GM21529 (cell line): Measurements from ENCODE around the gene NSA2.
"Not testable (repeated sequence)": the region's sequence is repeated elsewhere in the genome, so short reads cannot be mapped to it uniquely, and the experiment has no call there.

Source experiments
- ATAC-seq: cut with Tn5 transposase; IDR thresholded peaks from one replicate; pipeline ENCODE4 v1.9.1; 2021; ENCODE audit not compliant: unreplicated experiment

NSA2 gene

GRCh38 chr5:74766849-74767578 lies at the start of gene NSA2, which contains the start of gene GFM2:
NSA2 (plus strand) TSS chr5:74767249; CDS start chr5:74767361, 112 bp downstream.
GFM2 (minus strand) TSS chr5:74767117; CDS start chr5:74763742, 3,375 bp downstream.
- peak; percentile 89 for ATAC-seq

DNA sequence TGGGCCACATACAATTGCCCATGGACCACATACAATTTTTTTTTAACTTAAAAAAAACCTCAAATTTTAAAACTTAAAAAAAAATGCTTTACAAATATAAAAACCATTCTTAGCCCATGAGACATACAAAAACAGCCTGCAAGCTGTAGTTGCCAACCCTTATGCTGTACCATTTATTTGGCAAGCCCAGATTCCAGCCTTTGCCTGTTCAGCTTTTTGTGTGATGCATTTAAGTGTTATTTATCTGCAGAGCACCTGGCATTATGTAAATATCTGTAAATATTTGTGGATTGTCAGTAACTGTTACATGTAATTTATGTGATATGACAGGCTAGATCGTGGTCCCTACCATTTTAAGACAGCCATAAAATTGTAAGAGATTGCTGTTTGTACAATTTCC lies 49.5 kb upstream of the NSA2 start:
- no peak for ATAC-seq

GRCh38 chr5:74722271-74722670 lies 44.8 kb upstream of the NSA2 start:
- no peak for ATAC-seq

DNA sequence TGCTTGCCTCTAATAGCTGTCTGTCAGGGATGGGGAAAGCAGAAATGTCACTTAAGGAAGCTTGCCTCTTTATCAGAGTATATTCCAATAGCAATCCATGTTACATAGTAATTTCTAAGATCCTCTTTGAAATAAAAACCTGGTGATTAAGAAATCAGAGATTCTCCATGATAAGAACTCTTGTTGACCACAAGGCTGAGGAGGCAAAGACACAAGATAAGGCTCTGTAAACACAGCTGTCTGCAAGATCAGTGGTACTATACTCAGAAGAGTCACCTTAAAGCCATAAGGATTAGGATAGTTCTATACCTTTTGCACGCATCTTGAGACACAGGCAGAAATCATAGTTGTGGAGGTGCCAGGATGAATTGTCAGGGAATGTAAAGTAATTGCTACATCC lies 41.7 kb upstream of the NSA2 start:
- no peak for ATAC-seq

- no peak for ATAC-seq
Measured at GRCh38 chr5:74736759-74737158, 30.3 kb upstream of the NSA2 start.

DNA sequence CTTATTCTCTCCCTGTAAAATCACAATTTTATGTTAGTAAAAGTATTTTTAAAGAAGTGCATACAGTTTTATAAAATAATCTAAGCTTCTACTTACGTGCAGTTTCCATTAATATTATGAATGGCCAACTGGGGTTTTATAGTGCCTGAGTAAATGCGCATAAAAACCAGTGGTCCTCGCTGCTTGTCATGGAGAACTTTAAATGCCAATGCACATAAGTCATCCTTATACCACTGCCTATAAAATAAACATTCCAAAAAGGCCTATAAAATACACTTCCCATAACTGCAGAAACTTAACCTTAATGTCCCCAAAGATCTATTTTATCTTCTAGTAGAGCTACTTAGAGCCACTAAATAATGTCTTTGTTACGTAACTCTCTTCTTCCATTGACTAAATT lies 28.6 kb upstream of the NSA2 start:
- no peak for ATAC-seq

- ATAC-seq = not testable (repeated sequence)
Measured at GRCh38 chr5:74748742-74749141, 18.3 kb upstream of the NSA2 start.

- no peak for ATAC-seq
Measured at GRCh38 chr5:74761241-74761640, 5.8 kb upstream of the NSA2 start.

- ATAC-seq = no peak
Measured at GRCh38 chr5:74762599-74762998, 4.5 kb upstream of the NSA2 start.

- ATAC-seq = no peak
Measured at GRCh38 chr5:74763504-74763903, 3.5 kb upstream of the NSA2 start.

DNA sequence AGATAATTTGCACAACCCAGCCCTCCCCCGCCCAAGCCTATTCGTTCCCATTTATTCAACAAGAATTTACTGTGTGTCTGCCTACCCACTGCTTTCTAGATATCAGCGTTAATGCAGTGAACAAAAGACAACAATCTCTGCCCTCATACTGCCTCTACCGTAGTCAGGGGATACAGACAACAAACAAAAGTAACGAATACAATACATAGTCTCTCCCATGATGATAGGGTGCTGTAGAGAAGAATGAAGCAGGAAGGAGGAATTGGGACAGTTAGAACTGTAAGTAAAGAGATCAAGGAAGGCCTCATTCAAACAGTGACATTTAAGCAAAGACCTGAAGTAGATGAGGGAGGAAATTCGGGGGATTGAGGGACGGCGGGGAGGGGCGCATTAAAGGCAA lies 1.8 kb upstream of the NSA2 start:
- ATAC-seq = no peak

- ATAC-seq = no peak
Measured at GRCh38 chr5:74765929-74766328, 1.1 kb upstream of the NSA2 start.

DNA sequence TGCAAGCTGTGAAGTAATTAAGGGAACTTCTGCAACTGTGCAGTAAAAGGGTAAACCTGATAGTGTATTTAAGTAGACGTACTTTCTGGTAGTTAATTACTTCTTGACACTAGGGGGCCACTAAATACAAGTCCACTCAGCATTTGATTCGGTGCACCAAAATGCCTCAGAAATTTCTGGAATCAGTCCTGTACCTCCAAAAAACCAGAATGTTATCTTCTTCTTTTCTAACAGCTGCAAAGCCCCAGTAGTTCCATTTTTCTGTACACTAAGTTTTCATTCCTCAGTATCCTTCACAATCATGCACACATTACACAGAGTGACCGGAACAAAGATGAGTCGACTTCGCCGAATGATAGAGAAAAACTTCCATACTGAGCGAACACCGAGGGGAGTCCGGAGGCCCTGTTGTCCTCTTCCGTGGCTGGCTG lies 616 bp upstream of the NSA2 start:
- ATAC-seq = peak; percentile 41

DNA sequence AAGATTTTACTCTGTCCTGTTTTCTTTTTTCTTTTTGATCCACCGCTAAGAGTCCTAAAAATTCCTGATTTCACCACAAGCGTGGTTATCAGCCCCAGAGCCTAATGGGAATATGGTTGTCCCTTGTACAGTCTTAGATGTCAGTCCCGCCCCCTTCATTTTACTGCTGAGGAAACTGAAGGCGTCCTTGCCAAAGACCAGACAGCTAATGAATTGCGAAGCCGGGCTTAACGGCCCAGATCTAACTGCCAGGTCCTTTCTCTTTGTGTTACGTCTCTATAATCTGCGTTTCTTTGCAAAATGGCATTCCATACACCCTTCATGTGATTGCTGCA lies 497 bp downstream of the NSA2 start:
- peak; percentile 23 for ATAC-seq

DNA sequence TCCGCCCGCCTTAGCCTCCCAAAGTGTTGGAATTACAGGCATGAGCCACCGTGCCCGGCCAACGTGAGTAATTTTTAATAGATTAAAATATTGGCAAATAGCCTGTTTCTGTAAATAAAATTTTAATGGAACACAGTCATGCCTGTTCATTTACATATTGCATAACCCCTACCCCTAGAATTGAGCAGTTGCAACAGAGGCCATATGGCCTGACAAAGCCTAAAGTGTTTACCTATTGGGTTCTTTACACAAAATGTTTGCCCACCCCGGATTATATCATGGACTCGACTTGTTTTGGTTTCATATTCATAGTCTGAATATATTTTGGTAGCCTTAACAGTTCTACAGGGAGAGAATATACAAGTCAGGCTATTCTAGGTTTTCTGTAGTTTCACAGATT lies 5.3 kb downstream of the NSA2 start:
- no peak for ATAC-seq

DNA sequence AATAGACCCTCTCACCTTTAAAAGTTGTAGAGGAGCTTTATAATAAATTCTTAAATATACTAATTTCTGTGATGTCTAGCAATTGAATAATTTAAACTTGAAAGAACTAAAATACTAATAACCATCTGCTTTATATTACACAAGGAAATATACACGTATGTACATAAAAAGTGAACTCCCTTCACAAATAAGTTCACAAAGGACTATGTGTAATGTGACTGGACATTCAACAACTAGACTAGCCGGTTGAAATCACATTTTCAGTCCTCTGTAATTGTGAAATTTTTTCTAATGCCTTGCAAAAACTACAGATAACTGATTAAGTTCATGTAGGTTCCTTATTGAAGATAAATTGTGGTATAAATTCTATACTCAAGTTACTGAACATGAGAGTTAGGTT lies 11.6 kb downstream of the NSA2 start:
- ATAC-seq = no peak

DNA sequence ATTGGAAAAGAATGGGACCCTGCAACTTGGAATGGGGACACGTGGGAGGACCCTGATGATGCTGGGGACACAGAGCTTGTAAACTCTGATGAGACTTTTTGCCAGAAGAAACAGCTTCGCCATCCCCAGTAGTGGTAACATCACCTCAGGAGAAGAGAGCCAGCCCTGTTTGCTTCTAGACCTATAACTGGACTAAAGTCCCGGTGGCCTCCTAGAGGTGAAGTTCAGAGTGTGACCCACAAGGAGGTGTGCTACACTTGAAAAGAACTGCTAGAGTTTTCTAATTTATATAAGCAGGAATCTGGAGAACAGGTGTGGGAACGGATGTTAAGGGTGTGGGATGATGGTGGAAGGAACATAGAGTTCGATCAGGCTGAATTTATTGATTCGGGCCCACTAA lies 19.8 kb downstream of the NSA2 start:
- ATAC-seq = no peak

- ATAC-seq = no peak
Measured at GRCh38 chr5:74787424-74787823, 20.4 kb downstream of the NSA2 start.

GRCh38 chr5:74791669-74792068 lies 24.6 kb downstream of the NSA2 start:
- not testable (repeated sequence) for ATAC-seq

GRCh38 chr5:74798977-74799911 lies 32.2 kb downstream of the NSA2 start:
- no peak for ATAC-seq

DNA sequence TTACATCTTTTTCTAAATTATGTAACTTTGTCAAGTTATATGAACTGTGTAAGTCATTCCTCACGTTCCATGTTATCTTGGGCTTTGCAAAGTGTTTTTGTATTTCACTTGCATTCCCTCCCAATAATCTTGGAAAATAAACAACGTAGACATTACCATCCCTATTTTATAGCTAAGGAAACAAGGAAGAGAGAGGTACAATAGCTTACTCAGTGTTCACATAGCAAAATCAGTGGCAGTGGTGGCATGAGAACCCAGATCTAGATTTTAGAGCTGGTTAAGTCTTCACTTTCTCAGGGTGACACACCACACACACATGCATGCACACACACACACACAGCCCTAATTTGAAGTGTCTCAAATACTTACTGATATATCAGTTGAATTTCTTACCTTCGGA lies 34.1 kb downstream of the NSA2 start:
- no peak for ATAC-seq

GRCh38 chr5:74801941-74802340 lies 34.9 kb downstream of the NSA2 start:
- no peak for ATAC-seq
